Fibroblast of lung (primary cell): ENCODE data around the gene ZDHHC14. TPM values are rescaled to one million over a fixed set of nuclear protein-coding genes. Genes with fewer than 3 reads are reported as not detected.
A peak's percentile ranks its signal among the peaks of the same experiment; 100 is the strongest.

Experiments
- DNase-seq, 2 donors: peaks; one replicate each; pipeline versions ENCODE4 v3.0.0 to v3.0.0-alpha.2; 2010; ENCODE audit warnings: low read depth in 2 of 2
- H2AFZ ChIP-seq: 2 replicates; pipeline ENCODE4 v1.5.1; 2012; ENCODE audit warnings: low read length, control low read depth, inconsistent platforms
- H3K27ac ChIP-seq: 2 replicates; pipeline ENCODE4 v1.5.1; 2011; ENCODE audit warnings: low read length, control low read depth; ENCODE audit not compliant: insufficient read depth
- H3K27me3 ChIP-seq: 2 replicates; pipeline ENCODE4 v1.5.1; 2011; ENCODE audit warnings: mild to moderate bottlenecking, low read length; ENCODE audit not compliant: control insufficient read depth, insufficient read depth
- H3K36me3 ChIP-seq: 2 replicates; pipeline ENCODE4 v1.5.1; 2011; ENCODE audit warnings: low read length; ENCODE audit not compliant: control insufficient read depth, insufficient read depth
- H3K4me1 ChIP-seq: 2 replicates; pipeline ENCODE4 v1.5.1; 2011; ENCODE audit warnings: low read length; ENCODE audit not compliant: control insufficient read depth, insufficient read depth; ENCODE audit errors: extremely low read depth
- H3K4me2 ChIP-seq: 2 replicates; pipeline ENCODE4 v1.5.1; 2011; ENCODE audit warnings: low read length, control low read depth; ENCODE audit not compliant: insufficient read depth; ENCODE audit errors: extremely low read depth
- H3K4me3 ChIP-seq, 4 experiments: fragments of 200-600 bp in 1 of 4; sonication (generic) in 1 of 4; replicated peaks in 1 of 4; 2 replicates each; pipeline ENCODE4 v1.5.1; 2011 to 2016; ENCODE audit warnings: low read length in 4 of 4, low read depth in 3 of 4, mild to moderate bottlenecking in 3 of 4, control low read depth in 2 of 4, inconsistent platforms in 1 of 4, mixed read lengths in 1 of 4; ENCODE audit not compliant: insufficient read depth in 1 of 4; ENCODE audit errors: control extremely low read depth in 1 of 4
- H3K79me2 ChIP-seq: 2 replicates; pipeline ENCODE4 v1.5.1; 2012; ENCODE audit warnings: mild to moderate bottlenecking, low read length, inconsistent platforms; ENCODE audit not compliant: control insufficient read depth, insufficient read depth
- H3K9ac ChIP-seq: 2 replicates; pipeline ENCODE4 v1.5.1; 2011; ENCODE audit warnings: mild to moderate bottlenecking, low read length, control low read depth; ENCODE audit not compliant: insufficient read depth
- H3K9me3 ChIP-seq: 2 replicates; pipeline ENCODE4 v1.5.1; 2012; ENCODE audit warnings: low read depth, low read length; ENCODE audit not compliant: control insufficient read depth, insufficient read depth
- H4K20me1 ChIP-seq: 2 replicates; pipeline ENCODE4 v1.5.1; 2011; ENCODE audit warnings: low read length; ENCODE audit not compliant: control insufficient read depth, insufficient read depth; ENCODE audit errors: extremely low read depth
- EZH2 ChIP-seq: IDR thresholded peaks from 2 replicates; pipeline ENCODE4 v1.5.1; 2012; ENCODE audit warnings: low read length, control low read depth, mild to moderate bottlenecking; ENCODE audit errors: missing control alignments
- polyA plus RNA-seq, 2 donors: library from polyadenylated mRNA; depleted of rRNA in 1 of 2; stranded (reverse) in 1 of 2; unstranded in 1 of 2; fragments of >200 nt; gene quantifications; 2 replicates each; pipeline ENCODE4 v1.2.1, GENCODE V29; 2011 to 2012; ENCODE audit warnings: missing spikeins in 1 of 2
- total RNA-seq: library from RNA; depleted of rRNA; stranded (reverse); fragments of >200 nt; gene quantifications from 2 replicates; pipeline ENCODE4 v1.2.1, GENCODE V29; 2014
- TF ChIP-seq, protein P1 (sequence below), 2 donors: IDR thresholded peaks in 1 of 2; conservative IDR thresholded peaks in 1 of 2; 1 replicate in 1 of 2; 2 replicates in 1 of 2; pipeline ENCODE4 v1.5.1; 2011 to 2012; ENCODE audit warnings: low read length in 2 of 2, control low read depth in 1 of 2, inconsistent platforms in 1 of 2, low read depth in 1 of 2, mild to moderate bottlenecking in 1 of 2

The ZDHHC14 gene
- total and polyA plus RNA-seq, 2 donors (not counting 1 experiment from before 2014, with no cell fraction given) = 1.7 to 3.5 TPM

DNA sequence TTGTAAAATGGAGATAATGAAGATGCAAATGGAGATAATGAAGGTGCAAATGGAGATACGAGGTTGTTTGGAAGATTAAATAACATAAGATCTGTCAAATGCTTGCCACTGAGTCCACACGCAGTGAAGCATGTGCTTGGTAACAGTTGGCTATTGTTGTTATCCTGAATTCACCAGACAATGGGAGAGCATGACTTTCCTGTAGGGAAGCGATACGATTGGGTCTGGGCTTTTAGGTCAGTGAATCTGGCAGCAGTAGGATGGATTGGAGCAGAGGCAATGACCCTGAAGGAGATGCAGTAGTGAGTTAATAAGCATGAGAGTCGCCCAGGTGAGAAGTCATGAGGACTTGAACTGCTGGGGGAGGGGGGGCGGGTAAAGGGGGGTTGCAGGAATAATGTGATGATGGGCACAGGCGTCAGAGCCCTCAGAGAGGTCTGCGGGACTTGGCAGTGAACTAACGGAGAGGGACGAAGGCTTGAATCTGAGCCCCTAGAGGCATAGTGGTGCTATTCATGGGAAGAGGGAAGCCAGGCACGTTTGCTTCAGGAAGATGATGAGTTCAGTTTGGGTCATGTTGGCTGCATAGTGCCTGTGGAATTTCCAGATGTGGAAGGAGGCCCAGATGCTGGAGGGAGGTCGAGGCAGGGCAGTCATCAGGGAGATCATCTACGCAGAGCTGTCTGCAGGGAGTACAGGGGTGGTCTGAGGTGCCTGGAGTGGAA lies 55.4 kb downstream of the ZDHHC14 start:
- Histone ChIP-seq H3K36me3 (no peaks in the 10 kb centered on the region), H3K4me2 (no peak overlapping the region), H3K4me1 (no peaks in the 10 kb centered on the region), H3K27ac (no peak overlapping the region), H3K4me3 (no peak overlapping the region), H3K9ac (no peak overlapping the region), H3K9me3 (no peaks in the 10 kb centered on the region), H4K20me1 (no peaks in the 10 kb centered on the region), H2AFZ (no peak overlapping the region), H3K27me3 (no peaks in the 10 kb centered on the region), H3K79me2 (no peaks in the 10 kb centered on the region)
- DNase-seq = no peak
- no peak for TF ChIP-seq EZH2
- TF ChIP-seq, protein P1, sequence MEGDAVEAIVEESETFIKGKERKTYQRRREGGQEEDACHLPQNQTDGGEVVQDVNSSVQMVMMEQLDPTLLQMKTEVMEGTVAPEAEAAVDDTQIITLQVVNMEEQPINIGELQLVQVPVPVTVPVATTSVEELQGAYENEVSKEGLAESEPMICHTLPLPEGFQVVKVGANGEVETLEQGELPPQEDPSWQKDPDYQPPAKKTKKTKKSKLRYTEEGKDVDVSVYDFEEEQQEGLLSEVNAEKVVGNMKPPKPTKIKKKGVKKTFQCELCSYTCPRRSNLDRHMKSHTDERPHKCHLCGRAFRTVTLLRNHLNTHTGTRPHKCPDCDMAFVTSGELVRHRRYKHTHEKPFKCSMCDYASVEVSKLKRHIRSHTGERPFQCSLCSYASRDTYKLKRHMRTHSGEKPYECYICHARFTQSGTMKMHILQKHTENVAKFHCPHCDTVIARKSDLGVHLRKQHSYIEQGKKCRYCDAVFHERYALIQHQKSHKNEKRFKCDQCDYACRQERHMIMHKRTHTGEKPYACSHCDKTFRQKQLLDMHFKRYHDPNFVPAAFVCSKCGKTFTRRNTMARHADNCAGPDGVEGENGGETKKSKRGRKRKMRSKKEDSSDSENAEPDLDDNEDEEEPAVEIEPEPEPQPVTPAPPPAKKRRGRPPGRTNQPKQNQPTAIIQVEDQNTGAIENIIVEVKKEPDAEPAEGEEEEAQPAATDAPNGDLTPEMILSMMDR (conservative IDR thresholded peaks at IDR 0.05 in 1 of 2, IDR thresholded peaks at IDR 0.05 in 1 of 2; ENCODE audit: low read depth in 1 of 2, low read length in 2 of 2) = no peak

DNA sequence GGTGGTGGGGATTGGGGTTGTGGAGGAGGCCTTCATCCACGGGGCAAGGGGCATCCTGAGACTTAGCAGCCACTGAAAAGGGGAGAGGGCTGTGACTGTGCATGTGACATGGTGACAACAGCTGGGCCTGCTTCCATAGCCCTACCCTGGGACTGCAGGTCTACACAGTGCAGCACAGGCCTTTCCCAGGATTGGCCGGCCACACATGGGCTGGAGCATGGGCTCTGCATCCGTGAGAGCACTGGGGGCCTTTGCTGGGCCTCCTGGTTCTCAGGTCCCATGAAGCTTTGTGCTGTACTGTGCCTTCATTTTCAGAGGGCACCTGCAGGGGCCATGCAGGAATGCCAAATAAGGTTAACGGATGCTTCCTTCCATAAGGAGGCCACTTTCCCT lies 56.0 kb downstream of the ZDHHC14 start:
- Histone ChIP-seq H3K27ac (no peak overlapping the region), H3K4me1 (no peaks in the 10 kb centered on the region), H3K9ac (no peak overlapping the region), H4K20me1 (no peaks in the 10 kb centered on the region), H3K9me3 (no peaks in the 10 kb centered on the region), H3K27me3 (no peaks in the 10 kb centered on the region), H3K79me2 (no peaks in the 10 kb centered on the region), H3K4me3 (no peak overlapping the region), H2AFZ (no peak overlapping the region), H3K36me3 (no peaks in the 10 kb centered on the region), H3K4me2 (no peak overlapping the region)
- no peak for DNase-seq
- no peak for TF ChIP-seq EZH2
- TF ChIP-seq, protein P1 (conservative IDR thresholded peaks at IDR 0.05 in 1 of 2, IDR thresholded peaks at IDR 0.05 in 1 of 2; ENCODE audit: low read depth in 1 of 2, low read length in 2 of 2) = no peak

DNA sequence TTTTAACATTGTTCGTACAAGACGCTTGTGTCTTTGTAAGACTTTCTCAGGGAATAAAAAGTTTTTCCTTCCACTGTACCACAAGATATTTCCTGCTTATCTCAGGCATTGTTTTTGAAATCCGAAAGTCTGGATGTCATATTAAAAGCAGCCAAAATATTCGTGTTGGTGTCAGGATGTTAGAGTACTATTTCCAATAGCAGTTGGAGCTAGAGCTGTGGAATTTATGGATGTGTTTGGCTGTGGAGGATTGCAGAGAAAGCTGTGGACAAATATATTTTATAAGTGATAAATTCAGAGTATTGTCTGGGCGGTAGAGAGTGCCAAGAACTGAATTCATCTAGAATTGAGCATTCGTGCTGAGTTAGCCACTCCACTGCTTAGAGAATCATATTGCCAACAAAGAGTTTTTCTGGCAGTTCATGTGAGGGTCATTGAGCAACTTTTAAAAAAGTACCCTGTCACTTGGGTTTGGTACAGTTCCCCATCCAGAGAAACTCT lies 57.7 kb downstream of the ZDHHC14 start:
- H3K36me3 ChIP-seq = no peaks in the 10 kb centered on the region
- no peaks in the 10 kb centered on the region for H3K27me3 ChIP-seq
- no peak overlapping the region for H3K9ac ChIP-seq
- H4K20me1 ChIP-seq = no peaks in the 10 kb centered on the region
- H3K4me3 ChIP-seq = no peak overlapping the region
- DNase-seq = peak; percentile 18 to 67
- H3K27ac ChIP-seq = no peak overlapping the region
- H3K9me3 ChIP-seq = no peaks in the 10 kb centered on the region
- peaks cover 2% of the 10 kb centered on the region for H3K4me1 ChIP-seq
- TF ChIP-seq, protein P1 (conservative IDR thresholded peaks at IDR 0.05 in 1 of 2, IDR thresholded peaks at IDR 0.05 in 1 of 2; ENCODE audit: low read depth in 1 of 2, low read length in 2 of 2) = no peak
- TF ChIP-seq EZH2 = no peak
- H3K79me2 ChIP-seq = no peaks in the 10 kb centered on the region
- H2AFZ ChIP-seq = no peak overlapping the region
- H3K4me2 ChIP-seq = no peak overlapping the region
